Measurements from ENCODE around the gene SIX3.

Gene SIX3

DNA sequence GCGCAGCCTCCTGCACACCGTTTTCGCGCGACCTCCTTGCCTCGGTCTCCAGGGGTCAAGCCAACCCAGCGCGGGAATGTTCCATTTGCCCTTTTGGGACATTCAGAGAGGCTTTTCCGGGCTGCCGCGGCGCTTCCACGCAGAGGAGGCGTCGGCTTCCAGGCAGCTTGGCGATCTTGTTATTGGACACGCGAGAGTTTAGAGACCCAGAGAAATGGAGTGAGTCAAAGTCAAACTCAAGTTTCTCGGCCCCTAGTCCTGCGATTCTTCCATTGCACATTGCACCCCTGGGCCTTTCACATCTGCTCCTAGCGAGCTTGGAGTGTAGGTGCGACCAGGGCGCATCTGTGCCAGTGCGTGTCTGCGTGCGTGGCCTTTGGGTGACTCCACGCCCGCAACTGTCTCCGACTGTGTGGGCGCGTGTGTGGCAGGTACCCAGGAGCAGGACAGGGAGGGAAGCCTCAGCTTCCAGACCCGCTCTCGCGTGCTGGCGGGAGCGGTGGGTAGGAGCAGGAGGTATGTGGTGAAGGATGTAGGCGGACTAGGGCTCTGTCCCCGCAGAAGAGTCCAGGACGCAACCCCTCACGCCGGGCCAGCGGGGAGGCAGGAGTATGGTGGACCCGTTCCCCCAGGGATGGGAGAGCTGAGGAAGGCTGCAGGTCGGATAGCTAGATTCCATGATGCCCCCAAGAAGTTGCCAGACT, 13.5 kb downstream of the SIX3 start:
- FAIRE-seq (no peak), DNase-seq (ENCODE audit: insufficient read length, low spot score) (no peak)

DNA sequence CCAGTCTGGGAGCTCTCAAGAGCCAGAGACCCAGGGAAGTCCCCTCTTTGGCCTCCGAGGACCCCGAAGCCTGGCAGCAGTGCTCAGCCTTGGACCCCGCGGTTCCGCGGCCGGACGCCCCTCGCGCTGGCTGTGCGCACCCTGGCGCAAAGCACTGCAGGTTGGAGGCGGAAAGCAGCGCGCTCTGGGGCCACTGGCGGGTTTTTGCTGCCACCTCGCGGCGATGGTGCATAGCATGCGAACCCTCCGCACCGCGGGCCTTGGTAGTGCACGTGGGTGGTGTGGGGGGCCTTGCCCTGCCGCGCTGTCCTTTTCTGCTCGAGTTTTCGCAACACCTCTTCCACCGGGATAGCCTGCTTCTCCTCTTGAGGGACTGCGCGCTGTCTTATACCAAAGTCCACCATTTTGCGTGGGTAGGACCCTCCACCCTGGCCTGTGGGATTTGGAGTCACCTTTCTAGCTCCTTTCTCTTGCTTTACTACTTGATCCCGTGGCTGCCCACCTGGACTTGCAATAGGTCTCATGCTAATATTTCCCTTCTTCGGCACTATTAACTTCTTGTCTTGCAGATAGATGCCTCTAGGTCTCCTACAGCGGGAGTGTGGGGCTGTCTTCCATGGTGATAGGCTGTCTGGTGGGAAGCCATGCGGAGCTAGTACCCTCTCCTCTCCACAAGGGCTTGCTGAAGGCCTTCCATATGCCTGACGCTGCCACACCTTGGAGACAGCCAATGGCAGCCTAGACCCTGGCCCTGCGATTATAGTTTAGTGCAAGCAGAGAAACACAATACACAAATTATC, 14.3 kb downstream of the SIX3 start:
- DNase-seq (ENCODE audit: insufficient read length, low spot score) (peak; percentile 86), FAIRE-seq (peak; percentile 40)

DNA sequence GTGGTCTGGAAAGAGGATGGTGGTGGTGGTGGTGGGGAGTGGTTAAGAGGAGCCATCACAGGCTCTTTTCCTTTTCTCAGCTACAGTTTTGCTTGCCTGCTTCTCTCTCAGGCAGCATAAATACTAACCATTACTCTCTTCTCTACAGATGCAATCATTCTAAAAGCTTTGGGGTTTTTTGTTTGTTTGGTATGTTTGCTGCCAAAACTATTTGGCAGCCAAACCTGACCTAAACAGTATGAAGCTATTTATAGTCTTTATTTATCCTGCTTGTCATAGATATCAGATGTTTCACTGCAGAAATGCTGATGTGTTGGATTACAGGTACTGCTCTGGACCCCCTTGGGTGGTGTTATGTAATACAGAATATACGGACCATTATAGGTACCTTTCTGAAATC, 15.3 kb downstream of the SIX3 start:
- DNase-seq (ENCODE audit: insufficient read length, low spot score) (no peak), FAIRE-seq (no peak)

DNA sequence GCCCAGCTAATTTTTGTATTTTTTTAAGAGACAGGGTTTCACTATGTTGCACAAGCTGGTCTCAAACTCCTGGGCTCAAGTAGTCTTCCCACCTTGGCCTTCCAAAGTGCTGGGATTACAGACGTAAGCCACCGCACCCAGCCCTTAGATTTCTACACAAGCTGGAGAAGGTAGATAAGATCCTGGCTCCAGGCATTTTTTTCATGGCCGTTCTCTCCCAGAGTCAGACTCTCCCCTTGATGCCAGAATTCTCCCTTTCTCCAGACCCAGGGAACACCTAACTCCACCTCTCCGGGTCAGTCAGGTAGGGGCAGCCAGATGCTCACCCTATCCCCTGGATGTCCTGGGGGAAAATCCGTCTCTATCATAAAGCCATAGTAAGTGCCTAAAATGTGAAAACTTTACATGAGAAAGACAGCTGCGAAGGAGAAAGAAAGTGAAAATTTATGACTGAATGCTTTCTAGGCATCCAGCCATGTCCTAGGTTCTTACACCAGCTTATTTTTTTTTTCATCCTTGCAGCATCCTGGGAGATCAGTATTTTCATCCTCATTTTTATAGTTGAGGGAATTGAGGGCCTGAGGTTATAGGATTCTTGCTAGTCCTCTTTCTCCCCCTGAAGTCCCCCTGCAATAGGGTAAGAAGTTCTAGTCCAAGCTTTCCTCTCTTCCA, 16.3 kb downstream of the SIX3 start:
- DNase-seq (ENCODE audit: insufficient read length, low spot score), result no peak
- FAIRE-seq, result no peak

DNA sequence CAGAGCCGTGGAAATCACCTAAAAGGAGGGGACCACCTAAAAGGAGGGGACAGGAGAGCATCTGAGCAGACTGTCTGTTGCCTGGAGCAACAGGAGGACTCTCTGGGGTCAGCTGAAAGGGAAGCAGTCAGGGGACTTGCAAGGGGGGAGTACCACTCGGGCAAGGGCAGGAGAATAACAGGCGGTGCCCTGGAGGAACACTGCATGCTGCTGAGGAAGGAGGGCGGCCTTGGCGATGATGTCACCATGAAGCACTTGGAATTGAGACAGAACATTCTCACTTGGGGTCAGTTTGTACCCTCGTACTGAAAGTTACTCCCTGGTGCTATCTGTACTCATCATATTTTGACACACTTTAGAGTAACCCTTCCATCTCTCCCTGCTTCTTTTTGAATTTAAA, 18.4 kb downstream of the SIX3 start:
- DNase-seq (ENCODE audit: insufficient read length, low spot score), result no peak
- FAIRE-seq, result no peak

DNA sequence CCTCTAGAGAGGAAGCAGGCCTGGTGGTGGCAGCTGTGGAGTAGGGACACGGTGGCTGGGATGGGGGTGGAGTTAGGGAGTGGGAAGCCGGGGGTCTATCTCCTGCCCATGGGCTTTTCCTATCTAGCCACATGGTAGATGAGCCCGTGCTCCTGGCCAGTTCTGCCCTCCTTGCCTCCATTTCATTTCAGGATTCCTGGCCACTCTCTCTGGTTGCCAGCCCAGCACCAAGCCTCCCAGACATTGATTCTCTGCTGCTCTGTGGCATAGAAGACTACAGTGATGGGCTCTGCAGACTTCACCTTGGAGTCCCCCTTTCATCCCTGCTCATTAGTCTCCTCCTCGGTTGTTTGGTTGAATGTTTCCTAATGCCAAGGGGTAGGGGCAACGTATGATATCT, 19.4 kb downstream of the SIX3 start:
- DNase-seq (ENCODE audit: insufficient read length, low spot score) (no peak), FAIRE-seq (no peak)

DNA sequence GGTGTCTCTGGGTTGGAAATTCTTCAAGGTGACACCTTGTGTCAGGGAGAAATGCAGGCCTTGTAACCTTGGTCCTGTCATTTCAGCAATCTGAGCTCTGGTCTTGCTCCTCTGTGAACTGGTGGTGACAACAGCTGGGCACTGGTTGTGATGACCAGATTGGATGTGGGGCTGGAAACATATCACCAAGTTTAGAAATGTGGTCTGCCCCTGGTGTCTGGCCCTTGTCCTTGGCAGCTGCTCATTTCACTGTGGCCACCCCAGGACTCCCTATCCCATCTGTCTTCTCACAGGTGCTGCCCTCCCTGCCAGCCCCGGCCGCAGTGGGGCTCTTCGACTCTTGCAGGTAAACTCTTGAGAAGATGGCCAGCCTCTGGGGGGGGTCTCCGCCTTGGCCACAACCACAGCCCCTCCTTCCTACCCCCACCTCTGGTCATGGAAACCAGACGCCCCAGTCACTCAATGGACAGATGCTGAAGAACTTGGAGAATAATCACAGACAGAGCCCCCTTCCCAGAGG, 20.7 kb downstream of the SIX3 start:
- FAIRE-seq, result no peak

DNA sequence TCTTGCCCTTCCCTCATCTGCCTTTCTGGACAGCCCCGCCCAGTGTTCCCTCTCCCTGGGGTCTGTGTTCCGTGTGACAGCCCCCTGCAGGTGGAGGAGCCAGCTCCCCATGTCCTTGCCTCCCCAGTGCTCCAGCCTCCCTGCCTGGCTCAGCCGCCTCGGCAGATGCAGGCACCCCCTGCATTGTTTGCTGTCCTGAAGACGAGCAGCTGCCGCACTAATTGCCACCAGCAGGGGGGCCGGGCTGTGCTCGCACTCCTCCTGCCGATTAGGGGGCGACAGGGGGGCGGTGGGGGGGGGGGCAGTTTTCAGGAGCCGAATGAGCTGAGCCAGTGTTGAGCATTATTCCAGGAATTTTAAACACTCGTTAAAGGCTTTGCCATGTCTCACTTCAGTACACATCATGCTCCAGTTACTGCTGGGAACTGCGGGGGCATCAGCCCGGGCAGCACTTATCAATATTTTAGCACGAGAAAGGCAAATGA, 23.3 kb downstream of the SIX3 start:
- DNase-seq (ENCODE audit: insufficient read length, low spot score), result no peak
- no peak for FAIRE-seq

More for the DNA sequence above, 20.7 kb downstream of the SIX3 start:
- DNase-seq (ENCODE audit: insufficient read length, low spot score), result no peak

DNA sequence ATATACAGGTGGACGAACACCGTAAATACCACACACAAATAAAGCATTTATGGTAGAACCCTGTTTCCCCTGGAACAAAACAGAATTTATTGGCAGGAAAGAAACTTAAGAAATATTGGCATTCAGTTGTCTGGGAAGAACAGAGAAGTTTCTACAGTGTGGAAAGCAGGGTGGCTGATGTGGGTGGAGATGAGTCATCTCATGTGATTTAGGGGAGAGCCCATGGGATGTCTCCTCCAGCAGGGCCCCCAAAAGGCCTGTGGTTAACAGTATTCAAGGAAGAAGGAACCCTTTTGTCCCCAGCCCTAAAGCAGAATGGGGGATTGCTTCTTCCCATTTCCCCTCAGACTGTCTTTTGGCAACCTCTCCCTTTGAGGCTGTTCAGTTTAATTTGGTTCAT, 24.2 kb downstream of the SIX3 start:
- no peak for FAIRE-seq
- no peak for DNase-seq (ENCODE audit: insufficient read length, low spot score)

DNA sequence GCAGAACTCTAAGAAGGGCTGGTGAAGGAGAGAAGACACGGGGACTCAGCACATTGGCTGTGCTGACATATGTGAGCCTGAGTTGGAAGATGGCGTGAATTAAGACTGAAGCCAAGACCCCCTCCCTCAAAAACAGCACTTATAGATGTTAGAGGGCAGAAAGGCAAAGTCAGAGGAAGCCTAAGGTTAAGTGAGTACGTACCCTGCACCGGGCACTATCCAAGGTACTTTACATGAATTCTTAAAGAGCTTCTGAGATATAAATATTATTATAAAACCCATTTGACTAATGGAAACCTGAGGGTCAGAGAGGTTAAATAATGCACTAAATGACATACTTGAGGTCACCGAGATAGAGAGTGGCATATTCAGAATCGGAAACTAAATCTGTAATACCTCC, 25.6 kb downstream of the SIX3 start:
- FAIRE-seq (no peak), DNase-seq (ENCODE audit: insufficient read length, low spot score) (no peak)

DNA sequence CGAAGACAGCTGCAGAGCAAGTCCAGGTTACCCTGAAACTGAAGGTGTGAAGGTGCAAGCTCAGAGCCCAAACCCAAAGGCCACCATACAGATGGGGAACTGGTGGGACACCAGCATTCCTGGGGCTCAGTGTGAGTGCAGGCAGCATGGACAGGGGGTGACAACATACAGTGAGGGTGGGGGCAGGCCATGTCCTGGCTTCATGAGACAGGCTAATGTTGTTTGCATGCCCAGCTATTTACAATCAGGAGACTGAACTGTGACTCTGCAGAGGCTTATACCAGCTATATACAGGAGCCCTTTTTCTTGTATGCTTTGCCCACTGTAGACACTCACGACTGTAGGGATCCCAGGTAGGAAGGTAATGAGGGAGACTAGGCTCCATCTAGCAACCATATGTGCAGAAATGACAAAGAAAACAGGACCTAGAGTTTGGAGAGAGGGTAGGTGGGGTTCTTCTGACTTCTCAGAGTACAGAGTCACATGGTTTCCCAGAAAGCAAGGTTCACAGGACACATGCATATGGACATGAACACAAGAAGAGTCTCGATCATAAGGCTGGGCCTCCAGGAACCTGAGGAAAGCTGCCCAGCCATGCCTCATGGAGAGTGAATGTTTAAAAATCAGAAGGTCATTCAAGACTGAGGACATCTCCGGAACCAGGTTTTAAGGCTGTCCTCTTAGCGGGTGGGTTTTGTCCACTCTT, 26.4 kb downstream of the SIX3 start:
- DNase-seq (ENCODE audit: insufficient read length, low spot score) (no peak), FAIRE-seq (no peak)

DNA sequence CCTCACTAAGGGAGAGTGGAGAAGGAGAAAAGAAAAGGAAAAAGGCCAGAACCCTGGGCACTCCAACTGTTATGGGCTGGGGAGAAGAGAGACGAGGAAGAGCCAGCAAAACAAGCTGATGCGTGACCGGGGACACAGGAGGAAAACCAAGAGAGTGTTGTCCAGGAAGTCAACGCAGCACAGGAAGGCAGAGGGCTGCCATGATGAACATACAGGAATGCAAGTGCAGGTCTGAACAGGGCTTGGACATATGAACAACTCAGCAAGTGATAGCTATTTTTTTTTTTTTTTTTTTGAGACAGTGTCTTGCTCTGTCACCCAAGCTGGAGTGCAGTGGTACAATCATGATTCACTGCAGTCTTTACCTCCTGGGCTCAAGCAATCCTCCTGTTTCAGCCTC, 28.4 kb downstream of the SIX3 start:
- DNase-seq (ENCODE audit: insufficient read length, low spot score) (no peak), FAIRE-seq (no peak)

DNA sequence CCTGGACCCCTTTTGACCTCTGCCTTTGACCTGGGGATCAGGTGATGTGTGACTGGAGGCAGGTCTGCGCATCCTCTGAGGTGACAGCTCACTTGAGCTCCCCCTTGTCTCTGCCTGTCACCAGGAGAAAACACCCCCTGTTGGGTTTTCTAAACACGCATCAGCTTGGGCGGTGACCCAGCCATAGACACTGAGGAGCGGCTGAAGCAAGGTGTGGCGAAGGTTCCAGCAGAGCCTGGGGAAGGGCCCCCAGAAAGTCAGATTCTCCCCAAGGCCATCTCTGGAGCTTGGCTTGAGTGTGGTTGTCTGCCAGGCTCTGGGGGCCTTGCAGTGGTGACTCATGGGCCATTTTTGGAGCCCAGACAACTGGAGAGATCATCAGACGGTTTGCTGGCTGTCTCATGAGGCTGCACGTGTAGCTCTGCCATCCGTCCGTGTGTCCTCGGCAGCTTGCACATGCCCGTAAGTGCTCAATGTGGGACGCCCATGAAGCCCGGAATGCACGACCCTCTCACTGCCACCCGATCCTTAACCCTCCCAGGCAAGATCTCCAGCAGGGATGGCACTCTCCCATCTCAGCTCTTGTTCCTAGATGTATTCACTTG, 29.4 kb downstream of the SIX3 start:
- no peak for FAIRE-seq
- DNase-seq (ENCODE audit: insufficient read length, low spot score), result no peak

DNA sequence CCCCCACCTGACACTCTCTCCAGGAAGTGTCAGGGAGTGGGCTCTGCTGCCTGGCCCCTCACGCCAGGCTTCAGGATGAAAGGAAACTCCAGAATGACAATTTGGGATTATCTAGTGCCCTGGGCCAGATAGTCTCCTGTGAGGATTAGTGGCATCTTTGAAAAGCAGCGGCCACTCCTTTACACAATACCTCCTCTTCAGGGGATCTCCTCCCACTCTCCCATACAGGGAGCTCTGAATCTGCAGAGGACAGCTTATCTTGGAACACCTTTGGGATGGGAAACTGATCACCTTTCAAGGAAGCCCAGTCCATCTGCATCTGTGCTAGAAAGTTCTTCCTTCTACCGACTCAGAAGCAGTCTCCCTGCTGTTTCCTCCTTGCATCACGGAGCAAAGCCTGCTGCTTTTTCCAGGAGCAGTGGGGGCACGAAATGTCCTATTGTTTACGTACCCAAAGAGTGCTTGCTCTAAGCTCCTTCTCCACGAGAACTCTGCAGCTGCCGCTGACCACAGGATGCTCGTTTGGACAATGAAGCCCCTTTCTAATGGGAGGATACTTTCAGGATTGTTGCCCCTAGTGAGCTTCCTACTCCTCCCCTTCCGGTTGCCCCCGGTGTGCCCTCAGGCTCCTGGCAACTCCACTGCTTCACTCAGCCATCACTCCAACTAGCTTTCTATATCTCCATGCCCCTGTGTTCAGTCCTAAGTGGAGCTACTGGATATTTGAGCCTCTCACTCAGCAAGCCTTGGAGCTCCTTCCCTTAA, 31.5 kb downstream of the SIX3 start:
- DNase-seq (ENCODE audit: insufficient read length, low spot score) (no peak), FAIRE-seq (no peak)

DNA sequence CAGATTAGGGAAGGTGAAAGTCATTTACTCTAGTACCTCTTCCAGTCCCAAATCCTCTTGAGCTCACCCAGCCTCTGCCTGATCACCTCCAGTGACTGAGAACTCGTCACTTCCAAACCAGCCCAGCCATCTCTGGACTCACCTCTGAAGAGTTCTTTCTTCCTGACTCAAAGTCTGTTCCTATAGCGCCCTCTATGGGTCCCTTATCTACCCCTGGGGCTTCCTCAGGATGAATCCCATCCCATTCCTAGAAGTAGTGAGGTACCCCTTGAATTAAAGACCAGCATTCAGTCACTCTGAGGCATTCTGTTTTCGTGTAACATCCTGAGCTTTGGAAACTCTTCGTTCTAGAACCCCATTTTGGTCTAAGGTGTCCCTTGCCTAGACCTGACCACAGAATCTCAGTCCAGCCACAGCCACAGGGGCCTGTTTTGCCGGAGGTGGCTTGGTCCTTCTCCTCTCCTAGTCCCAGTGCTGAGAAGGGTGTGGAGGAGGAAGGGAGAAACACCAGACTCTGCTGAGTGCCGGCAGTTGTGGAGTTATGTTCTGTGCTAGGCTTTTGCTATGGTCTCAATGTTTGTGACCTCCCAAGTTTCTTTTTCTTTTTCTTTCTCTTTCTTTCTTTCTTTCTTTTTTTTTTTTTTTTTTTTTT, 32.7 kb downstream of the SIX3 start:
- peak; percentile 71 for DNase-seq (ENCODE audit: insufficient read length, low spot score)

DNA sequence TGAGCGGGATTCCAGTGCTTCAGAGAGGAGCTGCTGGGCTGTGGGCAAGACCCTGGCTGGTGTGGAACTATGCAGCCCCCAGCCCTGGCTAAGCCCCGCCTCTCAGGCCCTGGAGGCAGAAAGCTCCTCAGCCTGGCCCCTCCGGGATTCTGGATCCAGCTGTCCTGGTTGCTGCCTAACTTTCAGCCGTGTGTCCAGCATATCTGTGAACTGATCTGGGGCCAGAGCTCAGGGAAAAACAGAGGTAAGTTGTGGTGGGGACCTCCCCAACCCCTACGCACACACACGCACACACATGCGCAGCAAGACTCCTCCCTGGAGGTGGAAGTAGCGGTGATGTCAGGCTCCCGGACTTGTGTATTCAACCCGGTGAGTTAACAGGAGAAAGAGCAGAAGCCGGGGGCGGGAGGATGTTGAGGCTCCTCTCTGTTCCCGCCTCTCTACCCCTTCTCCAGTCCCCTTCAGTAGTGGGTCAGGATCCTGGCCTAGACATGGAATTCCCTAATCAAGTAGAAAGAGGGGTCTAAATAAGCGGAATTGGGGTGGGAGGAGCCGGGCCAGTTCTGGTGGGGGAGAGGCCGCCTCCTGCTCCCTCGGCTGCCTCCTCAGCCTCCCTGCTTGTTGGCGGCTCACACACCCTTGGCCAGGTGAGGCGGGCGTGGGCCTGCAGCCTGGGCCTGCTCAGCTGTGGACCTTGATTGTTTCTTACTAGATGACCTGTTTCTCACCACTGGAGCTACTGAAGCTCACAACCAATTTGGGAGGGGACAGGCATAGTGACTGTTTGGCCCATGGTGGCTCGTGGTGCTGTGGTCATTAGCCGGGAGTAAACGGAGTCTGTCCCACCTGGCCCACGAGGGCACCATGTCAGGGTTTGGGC, 34.3 kb downstream of the SIX3 start:
- FAIRE-seq (no peak), DNase-seq (ENCODE audit: insufficient read length, low spot score) (no peak)

More for the DNA sequence above, 32.7 kb downstream of the SIX3 start:
- FAIRE-seq, result no peak

DNA sequence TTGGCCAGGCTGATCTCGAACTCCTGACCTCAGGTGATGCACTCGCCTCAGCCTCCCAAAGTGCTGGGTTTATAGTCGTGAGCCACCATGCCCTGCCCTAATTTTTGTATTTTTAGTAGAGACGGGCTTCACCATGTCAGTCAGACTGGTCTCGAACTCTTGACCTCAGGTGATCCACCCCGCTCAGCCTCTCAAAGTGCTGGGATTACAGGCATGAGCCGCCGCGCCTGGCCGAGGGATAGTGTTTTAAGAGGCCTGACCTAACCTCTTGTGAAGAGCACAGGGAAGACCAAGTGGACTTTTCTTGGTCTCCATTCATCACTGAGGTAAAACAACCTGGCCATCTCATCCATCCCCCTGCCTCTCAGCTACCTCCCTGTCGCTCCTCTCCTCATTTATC, 38.1 kb downstream of the SIX3 start:
- DNase-seq (ENCODE audit: insufficient read length, low spot score) (no peak), FAIRE-seq (no peak)
